ENCODE results near the gene CHD9.

Gene CHD9

GRCh38 chr16:53129281-53130158 lies 74.7 kb downstream of the CHD9 start:
- Histone ChIP-seq H3K4me3 (ENCODE audit: low read depth in 1 of 5, low read length in 5 of 5) (peak overlapping the region; percentile 79 to 85 (median 84)), H3K4me1 (ENCODE audit: control insufficient read depth in 5 of 5, insufficient read depth in 5 of 5, low read length in 5 of 5) (peaks cover 2 to 28% (median 26%) of the 10 kb centered on the region in 5 donors), H3K9ac (ENCODE audit: low read length in 5 of 5) (peak overlapping the region; percentile 48 to 84 (median 76)), H3K27me3 (ENCODE audit: control insufficient read depth in 5 of 5, insufficient read depth in 4 of 5, low read length in 5 of 5) (no peaks in the 10 kb centered on the region), H3K27ac (ENCODE audit: low read depth, low read length) (peak overlapping the region; percentile 88), H3K9me3 (ENCODE audit: control insufficient read depth in 5 of 5, low read length in 5 of 5) (no peaks in the 10 kb centered on the region), H3K36me3 (ENCODE audit: control insufficient read depth in 5 of 5, insufficient read depth in 5 of 5, low read length in 5 of 5) (no peaks in the 10 kb centered on the region)

GRCh38 chr16:53130159-53131049 lies 75.6 kb downstream of the CHD9 start:
- H3K4me3 ChIP-seq (ENCODE audit: low read depth in 1 of 5, low read length in 5 of 5), result peak overlapping the region; percentile 53 to 85 (median 84)
- H3K9ac ChIP-seq (ENCODE audit: low read length in 5 of 5), result peak overlapping the region; percentile 48 to 84 (median 76)
- H3K9me3 ChIP-seq (ENCODE audit: control insufficient read depth in 5 of 5, low read length in 5 of 5), result no peaks in the 10 kb centered on the region
- no peaks in the 10 kb centered on the region for H3K27me3 ChIP-seq (ENCODE audit: control insufficient read depth in 5 of 5, insufficient read depth in 4 of 5, low read length in 5 of 5)
- peak overlapping the region; percentile 88 for H3K27ac ChIP-seq (ENCODE audit: low read depth, low read length)
- H3K36me3 ChIP-seq (ENCODE audit: control insufficient read depth in 5 of 5, insufficient read depth in 5 of 5, low read length in 5 of 5), result no peaks in the 10 kb centered on the region
- H3K4me1 ChIP-seq (ENCODE audit: control insufficient read depth in 5 of 5, insufficient read depth in 5 of 5, low read length in 5 of 5), result peaks cover 2 to 29% (median 26%) of the 10 kb centered on the region in 5 donors

- peak overlapping the region; percentile 75 for H3K27ac ChIP-seq (ENCODE audit: low read depth, low read length)
- H3K27me3 ChIP-seq (ENCODE audit: control insufficient read depth in 5 of 5, insufficient read depth in 4 of 5, low read length in 5 of 5), result no peaks in the 10 kb centered on the region
- H3K4me3 ChIP-seq (ENCODE audit: low read depth in 1 of 5, low read length in 5 of 5), result peak overlapping the region in 3 of 5 donors; percentile 53 to 85 (median 53)
- H3K36me3 ChIP-seq (ENCODE audit: control insufficient read depth in 5 of 5, insufficient read depth in 5 of 5, low read length in 5 of 5), result no peaks in the 10 kb centered on the region
- H3K4me1 ChIP-seq (ENCODE audit: control insufficient read depth in 5 of 5, insufficient read depth in 5 of 5, low read length in 5 of 5), result peaks cover 2 to 29% (median 26%) of the 10 kb centered on the region in 5 donors
- H3K9ac ChIP-seq (ENCODE audit: low read length in 5 of 5), result peak overlapping the region in 1 of 5 donors; percentile 51
- no peaks in the 10 kb centered on the region for H3K9me3 ChIP-seq (ENCODE audit: control insufficient read depth in 5 of 5, low read length in 5 of 5)
These were observed 76.2 kb downstream of the CHD9 start for GRCh38 chr16:53131050-53131362.

GRCh38 chr16:53131363-53132071 lies 76.7 kb downstream of the CHD9 start:
- Histone ChIP-seq H3K36me3 (ENCODE audit: control insufficient read depth in 5 of 5, insufficient read depth in 5 of 5, low read length in 5 of 5) (no peaks in the 10 kb centered on the region), H3K27ac (ENCODE audit: low read depth, low read length) (peak overlapping the region; percentile 92), H3K9ac (ENCODE audit: low read length in 5 of 5) (peak overlapping the region in 4 of 5 donors; percentile 68 to 86 (median 74)), H3K4me3 (ENCODE audit: low read depth in 1 of 5, low read length in 5 of 5) (peak overlapping the region; percentile 35 to 85 (median 71)), H3K9me3 (ENCODE audit: control insufficient read depth in 5 of 5, low read length in 5 of 5) (no peaks in the 10 kb centered on the region), H3K27me3 (ENCODE audit: control insufficient read depth in 5 of 5, insufficient read depth in 4 of 5, low read length in 5 of 5) (no peaks in the 10 kb centered on the region), H3K4me1 (ENCODE audit: control insufficient read depth in 5 of 5, insufficient read depth in 5 of 5, low read length in 5 of 5) (peaks cover 2 to 29% (median 26%) of the 10 kb centered on the region in 5 donors)

- H3K36me3 ChIP-seq (ENCODE audit: control insufficient read depth in 5 of 5, insufficient read depth in 5 of 5, low read length in 5 of 5), result no peaks in the 10 kb centered on the region
- H3K9me3 ChIP-seq (ENCODE audit: control insufficient read depth in 5 of 5, low read length in 5 of 5), result no peaks in the 10 kb centered on the region
- peaks cover 2 to 29% (median 26%) of the 10 kb centered on the region in 5 donors for H3K4me1 ChIP-seq (ENCODE audit: control insufficient read depth in 5 of 5, insufficient read depth in 5 of 5, low read length in 5 of 5)
- peak overlapping the region; percentile 92 for H3K27ac ChIP-seq (ENCODE audit: low read depth, low read length)
- peak overlapping the region in 4 of 5 donors; percentile 68 to 81 (median 74) for H3K4me3 ChIP-seq (ENCODE audit: low read depth in 1 of 5, low read length in 5 of 5)
- peak overlapping the region in 3 of 5 donors; percentile 74 to 86 (median 75) for H3K9ac ChIP-seq (ENCODE audit: low read length in 5 of 5)
- H3K27me3 ChIP-seq (ENCODE audit: control insufficient read depth in 5 of 5, insufficient read depth in 4 of 5, low read length in 5 of 5), result no peaks in the 10 kb centered on the region
These were observed 77.6 kb downstream of the CHD9 start for GRCh38 chr16:53132406-53132805.

- no peaks in the 10 kb centered on the region for H3K36me3 ChIP-seq (ENCODE audit: control insufficient read depth in 5 of 5, insufficient read depth in 5 of 5, low read length in 5 of 5)
- peak overlapping the region; percentile 55 for H3K27ac ChIP-seq (ENCODE audit: low read depth, low read length)
- no peak overlapping the region for H3K9ac ChIP-seq (ENCODE audit: low read length in 5 of 5)
These were observed 80.5 kb downstream of the CHD9 start for GRCh38 chr16:53135329-53135728.

GRCh38 chr16:53142823-53143568 lies 88.2 kb downstream of the CHD9 start:
- Histone ChIP-seq H3K9me3 (ENCODE audit: control insufficient read depth in 5 of 5, low read length in 5 of 5) (no peaks in the 10 kb centered on the region), H3K4me1 (ENCODE audit: control insufficient read depth in 5 of 5, insufficient read depth in 5 of 5, low read length in 5 of 5) (peaks cover 0 to 7% (median 0%) of the 10 kb centered on the region in 5 donors), H3K27ac (ENCODE audit: low read depth, low read length) (no peak overlapping the region), H3K36me3 (ENCODE audit: control insufficient read depth in 5 of 5, insufficient read depth in 5 of 5, low read length in 5 of 5) (no peaks in the 10 kb centered on the region), H3K9ac (ENCODE audit: low read length in 5 of 5) (no peak overlapping the region), H3K27me3 (ENCODE audit: control insufficient read depth in 5 of 5, insufficient read depth in 4 of 5, low read length in 5 of 5) (no peaks in the 10 kb centered on the region), H3K4me3 (ENCODE audit: low read depth in 1 of 5, low read length in 5 of 5) (no peak overlapping the region)

More at GRCh38 chr16:53135329-53135728, 80.5 kb downstream of the CHD9 start:
- Histone ChIP-seq H3K27me3 (ENCODE audit: control insufficient read depth in 5 of 5, insufficient read depth in 4 of 5, low read length in 5 of 5) (no peaks in the 10 kb centered on the region), H3K4me3 (ENCODE audit: low read depth in 1 of 5, low read length in 5 of 5) (no peak overlapping the region), H3K9me3 (ENCODE audit: control insufficient read depth in 5 of 5, low read length in 5 of 5) (no peaks in the 10 kb centered on the region), H3K4me1 (ENCODE audit: control insufficient read depth in 5 of 5, insufficient read depth in 5 of 5, low read length in 5 of 5) (peaks cover 0 to 20% (median 14%) of the 10 kb centered on the region in 5 donors)

- no peaks in the 10 kb centered on the region for H3K36me3 ChIP-seq (ENCODE audit: control insufficient read depth in 5 of 5, insufficient read depth in 5 of 5, low read length in 5 of 5)
- no peak overlapping the region for H3K9ac ChIP-seq (ENCODE audit: low read length in 5 of 5)
- no peak overlapping the region for H3K4me3 ChIP-seq (ENCODE audit: low read depth in 1 of 5, low read length in 5 of 5)
- H3K9me3 ChIP-seq (ENCODE audit: control insufficient read depth in 5 of 5, low read length in 5 of 5), result peaks cover 0 to 8% (median 0%) of the 10 kb centered on the region in 5 donors
- H3K27ac ChIP-seq (ENCODE audit: low read depth, low read length), result no peak overlapping the region
- peaks cover 0 to 4% (median 0%) of the 10 kb centered on the region in 5 donors for H3K4me1 ChIP-seq (ENCODE audit: control insufficient read depth in 5 of 5, insufficient read depth in 5 of 5, low read length in 5 of 5)
- H3K27me3 ChIP-seq (ENCODE audit: control insufficient read depth in 5 of 5, insufficient read depth in 4 of 5, low read length in 5 of 5), result no peaks in the 10 kb centered on the region
These were observed 92.8 kb downstream of the CHD9 start for GRCh38 chr16:53147500-53148065.

GRCh38 chr16:53150769-53151168 lies 96.0 kb downstream of the CHD9 start:
- Histone ChIP-seq H3K27me3 (ENCODE audit: control insufficient read depth in 5 of 5, insufficient read depth in 4 of 5, low read length in 5 of 5) (no peaks in the 10 kb centered on the region), H3K4me3 (ENCODE audit: low read depth in 1 of 5, low read length in 5 of 5) (no peak overlapping the region), H3K4me1 (ENCODE audit: control insufficient read depth in 5 of 5, insufficient read depth in 5 of 5, low read length in 5 of 5) (peaks cover 0 to 12% (median 0%) of the 10 kb centered on the region in 5 donors), H3K9me3 (ENCODE audit: control insufficient read depth in 5 of 5, low read length in 5 of 5) (peaks cover 0 to 8% (median 0%) of the 10 kb centered on the region in 5 donors), H3K9ac (ENCODE audit: low read length in 5 of 5) (no peak overlapping the region), H3K27ac (ENCODE audit: low read depth, low read length) (no peak overlapping the region), H3K36me3 (ENCODE audit: control insufficient read depth in 5 of 5, insufficient read depth in 5 of 5, low read length in 5 of 5) (peaks cover 0 to 1% (median 0%) of the 10 kb centered on the region in 5 donors)

Measured in subcutaneous abdominal adipose tissue (tissue), 5 donors.